Neuronal stem cell (in vitro differentiated cells): ENCODE measurements around the gene MACROH2A2.
A peak's percentile ranks its signal among the peaks of the same experiment; 100 is the strongest.
"Not testable (repeated sequence)": the region's sequence is repeated elsewhere in the genome, so short reads cannot be mapped to it uniquely, and the experiment has no call there.

Experiments
- DNase-seq: peaks from one replicate; pipeline ENCODE4 v3.0.0-alpha.2; 2013; ENCODE audit warnings: low spot score
- H2AFZ ChIP-seq: one replicate; pipeline ENCODE4 v1.6.1; 2013; ENCODE audit warnings: mild to moderate bottlenecking, low read length, inconsistent platforms
- H2AK5ac ChIP-seq: 2 replicates; pipeline ENCODE4 v1.6.1; 2013; ENCODE audit warnings: low read depth, mild to moderate bottlenecking, inconsistent platforms, low read length, moderate library complexity, mixed read lengths
- H2BK120ac ChIP-seq: 2 replicates; pipeline ENCODE4 v1.6.1; 2013; ENCODE audit warnings: low read depth, mild to moderate bottlenecking, inconsistent platforms, low read length, moderate library complexity, mixed read lengths
- H2BK12ac ChIP-seq: one replicate; pipeline ENCODE4 v1.6.1; 2013; ENCODE audit warnings: low read length, inconsistent platforms
- H2BK15ac ChIP-seq: 2 replicates; pipeline ENCODE4 v1.6.1; 2013; ENCODE audit warnings: mild to moderate bottlenecking, low read length, inconsistent platforms, mixed read lengths
- H2BK5ac ChIP-seq: one replicate; pipeline ENCODE4 v1.6.1; 2013; ENCODE audit warnings: inconsistent platforms, mild to moderate bottlenecking, low read length, moderate library complexity
- H3K14ac ChIP-seq: one replicate; pipeline ENCODE4 v1.6.1; 2013; ENCODE audit warnings: low read length, inconsistent platforms
- H3K18ac ChIP-seq: 2 replicates; pipeline ENCODE4 v1.6.1; 2013; ENCODE audit warnings: low read length, inconsistent platforms
- H3K23ac ChIP-seq: 2 replicates; pipeline ENCODE4 v1.6.1; 2013; ENCODE audit warnings: low read depth, mild to moderate bottlenecking, mixed read lengths, low read length, inconsistent platforms; ENCODE audit not compliant: poor library complexity
- H3K27ac ChIP-seq: replicated peaks from 3 replicates; pipeline ENCODE4 v1.5.1; 2013; ENCODE audit warnings: low read length, inconsistent platforms
- H3K27me3 ChIP-seq, 3 experiments: 2 replicates each; pipeline ENCODE4 v1.6.1; 2013; ENCODE audit warnings: low read length in 3 of 3, mild to moderate bottlenecking in 2 of 3, inconsistent platforms in 1 of 3, low read depth in 1 of 3, mixed read lengths in 1 of 3, moderate library complexity in 1 of 3; ENCODE audit not compliant: control insufficient read depth in 3 of 3, insufficient read depth in 3 of 3
- H3K36me3 ChIP-seq, 2 donors: replicated peaks in 1 of 2; 2 replicates each; pipeline ENCODE4 v1.6.1; 2013; ENCODE audit warnings: low read length in 2 of 2; ENCODE audit not compliant: control insufficient read depth in 2 of 2, insufficient read depth in 2 of 2
- H3K4ac ChIP-seq: 2 replicates; pipeline ENCODE4 v1.6.1; 2013; ENCODE audit warnings: inconsistent platforms, mild to moderate bottlenecking, low read length, moderate library complexity
- H3K4me1 ChIP-seq, 2 donors: 1 replicate in 1 of 2; 2 replicates in 1 of 2; pipeline ENCODE4 v1.6.1; 2013; ENCODE audit warnings: low read length in 2 of 2, low read depth in 1 of 2; ENCODE audit not compliant: control insufficient read depth in 2 of 2, insufficient read depth in 1 of 2
- H3K4me2 ChIP-seq: one replicate; pipeline ENCODE4 v1.6.1; 2013; ENCODE audit warnings: mild to moderate bottlenecking, low read length, inconsistent platforms; ENCODE audit not compliant: insufficient read depth, poor library complexity, severe bottlenecking
- H3K4me3 ChIP-seq, 2 donors: 2 replicates each; pipeline ENCODE4 v1.5.1; 2013; ENCODE audit warnings: low read length in 2 of 2, mild to moderate bottlenecking in 2 of 2, inconsistent platforms in 1 of 2, moderate library complexity in 1 of 2
- H3K79me1 ChIP-seq: one replicate; pipeline ENCODE4 v1.6.1; 2013; ENCODE audit warnings: low read depth, mild to moderate bottlenecking, inconsistent platforms, low read length, moderate library complexity
- H3K9ac ChIP-seq: one replicate; pipeline ENCODE4 v1.6.1; 2013; ENCODE audit warnings: mild to moderate bottlenecking, low read depth, low read length, inconsistent platforms; ENCODE audit not compliant: poor library complexity
- H3K9me3 ChIP-seq, 2 donors: replicated peaks in 1 of 2; 2 replicates each; pipeline versions ENCODE3 to v1.6.1; 2013; ENCODE audit warnings: low read length in 2 of 2, mild to moderate bottlenecking in 2 of 2, inconsistent platforms in 1 of 2, low read depth in 1 of 2, mixed read lengths in 1 of 2, moderate library complexity in 1 of 2; ENCODE audit not compliant: control insufficient read depth in 2 of 2, insufficient read depth in 1 of 2
- H4K8ac ChIP-seq: one replicate; pipeline ENCODE4 v1.6.1; 2013; ENCODE audit warnings: low read depth, mild to moderate bottlenecking, inconsistent platforms, low read length, moderate library complexity
- H4K91ac ChIP-seq: one replicate; pipeline ENCODE4 v1.6.1; 2013; ENCODE audit warnings: low read length, low read depth, mild to moderate bottlenecking, inconsistent platforms; ENCODE audit not compliant: poor library complexity
- WGBS, 2 donors: extraction: QIAGEN DNeasy Blood & Tissue Kit; methylation state at CpG; one replicate each; pipeline ENCODE4 v1.1.7; 2013; ENCODE audit warnings: missing lambda C conversion rate in 2 of 2, mixed read lengths in 1 of 2; ENCODE audit not compliant: insufficient read length in 2 of 2, insufficient replicate concordance in 1 of 2; ENCODE audit errors: extremely low coverage in 2 of 2; 5-methylcytosine and 5-hydroxymethylcytosine counted together

MACROH2A2 gene

GRCh38 chr10:70121281-70121949 is 68.8 kb downstream of the MACROH2A2 start:
- no CpG with 5 or more reads among the region's 11 CpGs for WGBS, 2 donors
- Histone ChIP-seq H4K91ac (no peak overlapping the region), H4K8ac (no peak overlapping the region), H2BK5ac (no peak overlapping the region), H3K27me3 (no peaks in the 10 kb centered on the region), H3K27ac (no peak overlapping the region), H3K14ac (no peak overlapping the region), H3K36me3 (no peaks in the 10 kb centered on the region), H3K4ac (no peak overlapping the region), H2AK5ac (no peak overlapping the region), H3K18ac (peak overlapping the region; percentile 54), H2BK15ac (no peak overlapping the region), H2BK12ac (no peak overlapping the region), H2AFZ (no peak overlapping the region), H3K4me3 (no peak overlapping the region), H3K79me1 (no peaks in the 10 kb centered on the region), H3K9ac (no peak overlapping the region), H3K4me1 (no peaks in the 10 kb centered on the region), H3K4me2 (no peak overlapping the region), H2BK120ac (no peak overlapping the region), H3K9me3 (no peaks in the 10 kb centered on the region), H3K23ac (no peak overlapping the region)
- no peak for DNase-seq

DNA sequence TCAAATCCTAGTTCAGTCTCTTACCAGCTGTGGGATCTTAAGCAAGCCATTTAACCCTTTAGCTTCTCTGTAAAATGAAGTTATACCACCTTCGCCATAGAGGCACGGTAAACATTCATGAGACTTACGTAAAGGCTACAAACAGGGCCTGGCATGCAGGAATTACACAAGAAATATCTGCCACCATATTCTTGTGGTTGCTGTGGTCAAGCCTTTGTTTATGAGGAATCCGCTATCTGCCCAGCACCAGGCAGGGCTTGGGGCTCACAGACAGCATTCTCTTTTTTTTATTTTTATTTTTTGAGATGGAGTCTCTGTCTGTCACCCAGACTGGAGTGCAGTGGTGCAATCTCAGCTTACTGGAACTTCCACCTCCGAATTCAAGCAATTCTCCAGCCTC is 70.1 kb downstream of the MACROH2A2 start:
- Histone ChIP-seq H3K4ac (no peak overlapping the region), H4K91ac (no peak overlapping the region), H3K79me1 (no peaks in the 10 kb centered on the region), H3K27me3 (peaks cover 0 to 9% (median 0%) of the 10 kb centered on the region in 3 experiments), H3K14ac (no peak overlapping the region), H3K36me3 (no peaks in the 10 kb centered on the region), H2AK5ac (no peak overlapping the region), H2BK5ac (no peak overlapping the region), H2AFZ (no peak overlapping the region), H2BK15ac (no peak overlapping the region), H3K4me3 (no peak overlapping the region), H3K9ac (no peak overlapping the region), H4K8ac (no peak overlapping the region), H3K23ac (no peak overlapping the region), H3K4me2 (no peak overlapping the region), H2BK120ac (no peak overlapping the region), H3K4me1 (no peaks in the 10 kb centered on the region), H2BK12ac (no peak overlapping the region), H3K9me3 (no peaks in the 10 kb centered on the region), H3K27ac (no peak overlapping the region), H3K18ac (no peak overlapping the region)
- DNase-seq = no peak
- no CpG with 5 or more reads among the region's 5 CpGs for WGBS, 2 donors

- H2AK5ac ChIP-seq, H2BK5ac ChIP-seq, H3K23ac ChIP-seq, H2BK15ac ChIP-seq, H3K4me3 ChIP-seq, H3K79me1 ChIP-seq, H3K9me3 ChIP-seq, H3K9ac ChIP-seq, H4K8ac ChIP-seq, H2BK120ac ChIP-seq, H3K27ac ChIP-seq, DNase-seq, H3K4me1 ChIP-seq, H3K4ac ChIP-seq, H4K91ac ChIP-seq, H3K14ac ChIP-seq, H2AFZ ChIP-seq, H2BK12ac ChIP-seq, H3K4me2 ChIP-seq, H3K18ac ChIP-seq, H3K36me3 ChIP-seq: not testable (repeated sequence)
- peaks cover 0 to 11% (median 0%) of the 10 kb centered on the region in 3 experiments for H3K27me3 ChIP-seq
- no CpG with 5 or more reads among the region's 9 CpGs for WGBS, 2 donors
These were observed 70.5 kb downstream of the MACROH2A2 start for GRCh38 chr10:70123166-70123565.

DNA sequence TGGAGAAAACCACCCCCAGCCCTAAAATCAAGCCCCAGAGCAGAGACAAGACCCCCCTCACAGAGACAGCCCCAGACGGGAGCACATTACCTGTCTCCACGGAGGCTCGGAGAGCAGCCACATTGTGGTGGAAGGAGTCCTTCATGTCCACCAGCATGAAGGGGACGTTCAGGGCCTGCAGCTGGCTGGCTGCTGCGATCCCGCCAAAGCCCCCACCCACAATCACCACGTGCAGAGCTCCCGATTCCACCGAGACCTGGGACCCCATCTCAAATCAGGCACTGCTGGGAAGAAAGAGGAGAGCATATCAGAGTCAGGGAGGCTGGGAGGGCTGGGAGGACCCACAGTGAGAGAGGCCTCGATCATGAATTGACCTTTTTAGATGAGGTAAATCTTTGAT is 71.2 kb downstream of the MACROH2A2 start:
- no peak overlapping the region for H3K23ac ChIP-seq
- H3K27me3 ChIP-seq = peaks cover 0 to 11% (median 0%) of the 10 kb centered on the region in 3 experiments
- H3K79me1 ChIP-seq = no peaks in the 10 kb centered on the region
- DNase-seq = no peak
- no peak overlapping the region for H4K8ac ChIP-seq
- no peak overlapping the region for H4K91ac ChIP-seq
- no peak overlapping the region for H2AK5ac ChIP-seq
- no peak overlapping the region for H2BK120ac ChIP-seq
- no peak overlapping the region for H3K4ac ChIP-seq
- H3K4me2 ChIP-seq = no peak overlapping the region
- WGBS, 2 donors = no CpG with 5 or more reads among the region's 10 CpGs
- no peak overlapping the region for H3K4me3 ChIP-seq
- H3K9me3 ChIP-seq = no peaks in the 10 kb centered on the region
- no peak overlapping the region for H2AFZ ChIP-seq
- no peak overlapping the region for H2BK5ac ChIP-seq
- H2BK15ac ChIP-seq = no peak overlapping the region
- no peaks in the 10 kb centered on the region for H3K4me1 ChIP-seq
- H3K27ac ChIP-seq = no peak overlapping the region
- H3K36me3 ChIP-seq = no peaks in the 10 kb centered on the region
- no peak overlapping the region for H2BK12ac ChIP-seq
- H3K14ac ChIP-seq = no peak overlapping the region
- no peak overlapping the region for H3K18ac ChIP-seq
- H3K9ac ChIP-seq = no peak overlapping the region
